ENCODE data around the gene FBXO33.

The FBXO33 gene

DNA sequence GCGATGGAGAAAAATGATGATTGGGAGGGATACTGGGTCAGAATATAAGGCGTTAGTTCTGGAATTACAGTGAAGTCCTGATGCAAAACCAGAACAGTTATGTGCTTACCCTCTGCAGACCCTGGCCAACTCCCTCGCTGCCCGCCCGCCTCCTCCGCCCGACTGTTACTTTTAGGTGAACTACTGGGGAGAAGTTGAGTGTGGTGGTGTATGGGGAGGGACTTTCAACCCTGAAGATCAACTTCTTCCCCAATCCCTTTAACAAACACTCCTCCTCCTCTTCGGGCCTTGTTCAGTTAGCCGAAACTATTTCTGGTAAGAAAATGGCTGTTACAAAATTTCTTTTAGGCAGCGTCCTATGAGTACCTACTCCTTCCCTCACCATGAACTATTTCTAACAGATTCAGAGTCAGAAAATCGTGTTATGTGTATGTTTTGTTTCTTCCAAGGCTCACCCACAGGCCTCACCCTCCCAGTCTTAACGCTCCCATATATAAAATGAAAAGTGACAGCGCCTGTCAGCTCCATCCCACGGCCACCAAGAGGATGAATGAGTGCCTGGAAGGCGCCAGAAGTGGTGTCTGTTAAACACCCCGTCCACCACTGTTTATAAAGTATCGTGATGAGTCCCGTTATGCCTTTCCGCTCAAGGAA, 1.3 kb downstream of the FBXO33 start:
- no peak for DNase-seq (ENCODE audit: low read depth in 2 of 2)

DNA sequence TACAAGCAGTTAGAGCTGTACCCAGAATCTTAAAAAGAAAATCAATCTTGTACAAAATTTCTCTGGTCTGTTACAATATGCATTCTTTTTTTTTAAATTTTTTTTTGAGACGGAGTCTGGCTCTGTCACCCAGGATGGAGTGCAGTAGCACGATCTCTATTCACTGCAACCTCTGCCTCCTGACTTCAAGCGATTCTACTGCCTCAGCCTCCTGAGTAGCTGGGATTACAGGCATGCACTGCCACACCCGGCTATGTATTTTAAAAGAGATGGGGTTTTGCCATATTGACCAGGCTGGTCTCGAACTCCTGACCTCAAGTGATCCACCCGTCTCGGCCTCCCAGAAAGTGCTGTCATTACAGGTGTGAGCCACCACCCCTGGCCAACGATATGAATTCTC, 4.1 kb downstream of the FBXO33 start:
- no peak for DNase-seq (ENCODE audit: low read depth in 2 of 2)

DNA sequence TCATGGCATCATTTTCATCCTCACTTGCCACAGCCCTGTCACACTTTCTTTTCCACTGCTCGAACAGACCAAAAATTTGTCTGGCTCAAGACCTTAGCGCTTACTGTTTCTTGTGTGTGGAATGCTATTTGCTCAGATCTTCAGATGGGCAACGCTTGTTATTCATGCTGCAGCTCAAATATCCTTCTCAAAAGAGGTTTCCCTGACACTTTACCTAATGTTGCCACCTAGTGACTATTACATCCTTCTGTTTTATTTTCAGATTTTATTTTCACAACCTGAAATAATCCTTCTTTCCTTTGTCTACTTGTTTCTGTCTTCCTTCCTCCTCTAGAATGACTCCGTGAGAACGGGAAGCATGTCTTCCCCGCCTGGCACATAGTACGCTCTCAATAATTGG, 5.6 kb downstream of the FBXO33 start:
- DNase-seq (ENCODE audit: low read depth in 2 of 2) = no peak

DNA sequence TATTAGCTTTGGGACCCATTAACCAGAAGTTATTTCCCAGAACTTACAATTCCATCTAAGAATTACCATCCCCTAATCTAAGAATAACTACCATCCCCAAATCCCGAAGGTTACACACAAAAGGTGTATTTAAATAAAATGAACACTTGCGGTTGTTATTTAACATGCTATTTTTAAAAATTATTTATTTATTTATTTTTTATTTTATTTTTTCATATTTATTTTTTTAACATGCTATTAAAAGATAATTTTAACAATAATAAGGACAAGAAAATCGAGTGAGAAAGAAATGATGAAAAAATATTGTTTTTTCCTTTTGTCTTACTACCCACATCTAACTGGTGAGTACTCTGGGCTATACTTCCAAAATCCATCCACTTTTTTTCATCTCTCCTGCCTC, 6.3 kb downstream of the FBXO33 start:
- no peak for DNase-seq (ENCODE audit: low read depth in 2 of 2)

DNA sequence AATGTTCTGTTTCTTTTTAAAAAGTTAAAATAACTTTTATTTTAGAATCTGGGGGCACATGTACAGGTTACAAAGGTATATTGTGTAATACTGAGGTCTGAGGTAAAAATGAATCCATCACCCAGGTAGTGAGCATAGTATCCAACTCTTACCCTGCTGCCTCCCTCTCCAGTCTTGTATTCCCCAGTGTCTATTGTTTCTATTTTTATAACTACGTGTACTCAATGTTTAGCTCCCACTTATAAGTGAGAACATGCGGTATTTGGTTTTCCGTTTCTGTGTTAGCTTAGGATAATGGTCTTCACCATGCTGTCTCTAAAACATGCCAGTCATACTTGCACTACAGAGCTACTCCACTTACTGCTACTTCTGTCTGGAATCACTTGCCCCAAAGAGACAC, 8.4 kb downstream of the FBXO33 start:
- no peak for DNase-seq (ENCODE audit: low read depth in 2 of 2)

DNA sequence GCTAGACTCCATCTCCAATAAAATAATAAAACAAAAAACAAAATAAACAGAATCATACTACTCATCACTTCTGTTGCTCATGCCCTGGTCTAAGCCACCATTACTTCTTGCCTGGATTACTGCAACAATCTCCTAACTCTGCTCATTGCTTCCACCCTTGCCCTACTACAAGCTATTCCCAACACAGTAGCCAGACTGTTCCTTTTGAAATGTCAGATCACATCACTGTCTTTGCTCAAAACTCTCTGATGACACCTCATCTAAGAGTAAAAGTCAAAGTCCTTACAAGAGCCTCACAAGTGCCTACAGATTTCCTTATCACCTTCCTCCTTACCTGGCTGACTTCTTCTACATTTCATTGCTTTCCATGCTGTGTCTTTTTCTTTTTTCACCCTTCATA, 10.0 kb downstream of the FBXO33 start:
- DNase-seq (ENCODE audit: low read depth in 2 of 2) = no peak

DNA sequence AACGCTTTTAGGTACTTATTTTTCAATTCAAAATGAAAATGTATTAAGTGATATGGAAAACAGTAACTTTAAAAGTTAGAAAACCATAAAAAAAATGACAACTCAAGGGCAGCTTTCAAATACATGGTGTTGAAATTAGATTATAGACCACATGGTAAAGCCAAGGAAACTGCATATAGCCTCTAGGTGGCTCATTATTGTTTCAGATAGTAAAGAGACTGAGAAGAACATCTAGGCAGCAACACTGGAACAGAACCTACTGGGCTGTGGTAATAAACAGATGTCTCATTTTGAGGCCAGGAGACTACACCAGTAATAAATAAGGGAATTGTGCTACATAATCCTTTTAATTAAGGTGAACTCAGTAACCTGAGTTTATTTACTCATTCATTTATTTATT, 13.0 kb downstream of the FBXO33 start:
- DNase-seq (ENCODE audit: low read depth in 2 of 2) = no peak

DNA sequence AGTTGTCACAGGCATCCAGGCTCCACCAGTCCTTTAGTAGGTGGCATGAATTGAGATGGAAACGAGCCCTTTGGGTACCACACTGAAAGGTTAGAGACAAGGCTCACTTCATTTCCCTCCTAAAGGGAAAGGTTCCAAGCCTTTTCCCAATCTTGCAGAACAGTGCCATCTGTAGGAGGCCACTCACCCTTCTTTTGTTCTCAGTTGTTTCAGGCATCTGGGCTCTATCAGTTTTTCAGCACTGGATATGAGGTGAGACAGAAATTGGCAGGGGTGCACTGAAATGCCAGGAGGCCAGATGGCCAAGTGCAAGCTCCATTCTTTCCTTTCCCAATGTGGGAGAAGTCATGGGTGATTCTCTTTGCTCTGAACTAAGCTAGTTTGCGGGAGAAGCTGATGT, 15.2 kb downstream of the FBXO33 start:
- DNase-seq (ENCODE audit: low read depth in 2 of 2) = no peak

DNA sequence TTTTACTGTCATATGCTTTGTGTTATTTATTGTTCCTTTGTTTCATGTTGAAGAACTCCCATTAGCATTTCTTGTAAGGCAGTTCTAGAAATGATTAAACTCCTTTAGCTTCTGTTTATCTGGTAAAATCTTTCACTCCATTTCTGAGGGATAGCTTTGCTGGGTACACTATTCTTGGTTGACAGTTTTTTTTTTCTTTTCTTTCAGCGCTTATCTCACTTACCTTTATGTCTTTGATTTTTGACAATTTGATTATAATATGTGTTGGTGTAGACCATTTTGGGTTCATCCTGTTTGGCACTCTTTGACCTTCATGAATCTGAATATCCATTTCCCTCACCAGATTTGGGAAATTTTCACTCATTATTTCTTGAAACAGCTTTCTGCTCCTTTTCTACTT, 16.2 kb downstream of the FBXO33 start:
- DNase-seq (ENCODE audit: low read depth in 2 of 2) = no peak

DNA sequence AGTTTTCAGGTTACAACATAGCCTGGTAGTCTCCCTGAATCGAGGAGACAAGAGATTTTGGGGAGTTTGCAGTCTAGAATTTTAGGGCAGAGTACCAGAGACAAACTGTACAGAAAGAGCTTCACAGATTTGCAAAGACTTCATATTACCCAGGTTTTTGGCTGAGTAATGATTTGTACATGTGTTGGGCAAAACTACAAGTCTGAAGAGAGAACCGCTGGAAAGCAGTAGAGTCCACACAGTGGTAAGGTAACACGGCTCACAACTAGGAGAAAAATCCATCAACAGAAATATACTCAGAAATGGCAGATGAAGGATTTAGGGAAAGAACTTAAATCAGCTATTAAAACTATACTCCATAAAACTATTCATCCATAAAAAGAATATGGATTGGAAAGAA, 25.7 kb downstream of the FBXO33 start:
- no peak for DNase-seq (ENCODE audit: low read depth in 2 of 2)

DNA sequence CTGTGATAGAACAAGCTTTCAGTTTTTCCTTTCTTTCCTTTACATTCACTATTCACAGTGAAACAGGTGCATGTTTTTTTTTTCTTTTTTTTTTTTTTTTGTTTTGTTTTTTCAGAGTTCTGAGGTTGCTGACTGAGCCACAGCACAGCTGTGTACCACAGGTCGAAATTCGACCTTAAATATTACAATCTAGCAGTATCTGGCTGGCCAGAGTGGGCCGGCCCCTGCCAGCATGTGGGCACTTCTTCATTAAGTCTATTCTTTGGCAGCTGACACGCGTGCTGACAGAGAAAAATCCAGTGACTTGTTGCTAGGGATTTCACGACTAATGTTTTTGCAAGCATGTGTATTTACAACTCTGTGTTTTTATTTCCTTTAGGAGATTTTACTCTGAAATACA, 33.9 kb downstream of the FBXO33 start:
- DNase-seq (ENCODE audit: low read depth in 2 of 2) = no peak

DNA sequence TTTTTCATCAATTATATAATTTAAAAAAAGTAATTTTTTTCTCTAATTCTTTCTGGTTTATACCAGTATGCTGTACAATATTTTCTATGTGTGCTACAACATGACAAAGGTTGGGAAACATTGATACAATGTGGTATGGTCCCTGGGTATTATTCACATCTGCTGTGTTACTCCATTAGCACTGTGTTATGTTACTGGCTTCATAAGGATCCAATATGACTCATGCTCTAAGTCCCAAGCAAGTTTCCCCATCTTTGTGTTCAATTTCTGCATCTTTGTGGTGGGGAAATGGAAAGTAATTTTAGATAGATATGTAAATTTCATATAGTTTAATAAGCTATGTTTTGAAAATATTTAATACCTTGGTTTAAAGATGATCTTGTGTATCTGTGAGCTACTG, 35.8 kb downstream of the FBXO33 start:
- DNase-seq (ENCODE audit: low read depth in 2 of 2) = no peak

DNA sequence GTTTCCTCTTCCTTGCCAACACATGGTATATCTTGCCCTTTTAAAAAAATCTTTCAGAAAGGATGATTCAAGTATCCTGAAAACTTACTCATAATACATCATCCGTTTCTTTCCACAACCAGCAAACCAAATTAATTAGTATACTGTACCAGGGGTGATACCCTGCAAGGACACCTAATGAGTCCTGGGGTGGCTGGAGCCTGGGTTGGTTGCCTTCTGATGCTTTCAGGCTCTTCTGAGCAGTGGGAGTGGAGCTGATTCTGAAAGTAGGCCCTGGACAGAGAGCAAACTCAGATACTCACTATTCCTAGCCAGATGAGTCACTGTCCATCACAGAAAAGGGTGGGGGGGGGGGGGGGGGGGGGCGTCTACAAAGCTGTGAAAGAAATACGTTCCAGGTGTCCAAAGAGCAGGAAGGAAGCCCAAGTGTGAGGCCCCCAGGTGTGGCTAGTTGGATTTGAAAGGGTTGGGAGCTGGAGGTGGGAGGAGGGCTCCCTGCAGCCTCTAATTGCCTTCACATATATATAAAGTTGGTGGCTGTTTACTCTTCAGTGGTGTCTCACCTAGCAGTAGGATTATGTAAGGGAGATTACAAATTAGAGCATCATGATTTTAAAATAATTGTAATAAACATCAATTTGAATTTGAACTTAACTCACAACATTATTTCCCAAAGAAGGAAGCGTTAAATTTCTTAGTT, 36.5 kb downstream of the FBXO33 start:
- DNase-seq (ENCODE audit: low read depth in 2 of 2) = no peak

DNA sequence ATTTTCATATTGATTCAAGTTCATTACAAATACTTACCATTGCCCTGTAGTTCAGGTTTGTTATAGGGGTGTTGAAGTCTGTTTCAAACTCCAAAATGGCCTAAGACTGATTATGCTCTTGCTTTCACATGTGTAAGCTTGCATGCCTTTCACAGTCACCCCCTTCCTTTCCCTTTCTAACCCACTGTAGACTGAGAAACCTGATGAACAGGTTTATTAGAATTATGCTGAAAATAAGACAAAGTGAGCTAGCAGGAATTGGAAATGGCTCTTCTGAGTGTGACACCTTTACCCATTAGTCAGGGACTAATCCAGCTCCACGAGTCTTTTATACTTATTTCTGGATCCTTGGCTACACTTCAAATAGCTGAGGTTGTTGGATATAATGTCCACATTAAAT, 38.9 kb downstream of the FBXO33 start:
- no peak for DNase-seq (ENCODE audit: low read depth in 2 of 2)

DNA sequence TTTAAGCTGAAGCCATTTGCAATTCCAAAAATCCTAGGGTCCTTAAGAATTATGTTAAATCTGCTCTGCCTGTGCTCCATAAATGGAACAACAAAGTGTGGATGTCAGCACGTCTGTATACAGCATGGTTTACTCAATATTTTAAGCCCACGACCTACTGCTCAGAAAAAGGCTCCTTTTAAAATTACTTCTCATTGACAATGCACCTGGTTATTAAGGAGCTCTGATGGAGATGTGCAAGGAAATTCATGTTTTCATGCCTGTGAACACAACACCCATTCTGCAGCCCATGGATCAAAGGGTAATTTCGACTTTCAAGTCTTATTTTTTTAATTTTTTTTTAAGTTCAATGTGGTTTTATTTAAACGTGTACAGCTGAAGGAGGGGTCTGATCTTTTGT, 48.1 kb downstream of the FBXO33 start:
- no peak for DNase-seq (ENCODE audit: low read depth in 2 of 2)

DNA sequence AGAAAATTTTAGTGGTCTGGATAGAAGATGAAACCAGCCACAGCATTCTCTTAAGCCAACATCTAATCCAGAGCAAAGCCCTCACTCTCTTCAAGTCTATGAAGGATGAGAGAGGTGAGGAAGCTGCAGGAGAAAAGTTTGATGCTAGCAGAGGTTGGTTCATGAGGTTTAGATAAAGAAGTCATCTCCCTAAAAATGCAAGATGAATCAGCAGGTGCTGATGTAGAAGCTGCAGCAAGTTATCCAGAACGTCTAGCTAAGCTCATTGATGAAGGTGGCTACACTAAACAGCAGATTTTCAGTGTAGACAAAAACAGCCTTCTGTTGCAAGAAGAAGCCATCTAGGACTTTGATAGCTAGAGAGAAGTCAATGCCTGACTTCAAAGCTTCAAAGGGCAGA, 48.5 kb downstream of the FBXO33 start:
- no peak for DNase-seq (ENCODE audit: low read depth in 2 of 2)

DNA sequence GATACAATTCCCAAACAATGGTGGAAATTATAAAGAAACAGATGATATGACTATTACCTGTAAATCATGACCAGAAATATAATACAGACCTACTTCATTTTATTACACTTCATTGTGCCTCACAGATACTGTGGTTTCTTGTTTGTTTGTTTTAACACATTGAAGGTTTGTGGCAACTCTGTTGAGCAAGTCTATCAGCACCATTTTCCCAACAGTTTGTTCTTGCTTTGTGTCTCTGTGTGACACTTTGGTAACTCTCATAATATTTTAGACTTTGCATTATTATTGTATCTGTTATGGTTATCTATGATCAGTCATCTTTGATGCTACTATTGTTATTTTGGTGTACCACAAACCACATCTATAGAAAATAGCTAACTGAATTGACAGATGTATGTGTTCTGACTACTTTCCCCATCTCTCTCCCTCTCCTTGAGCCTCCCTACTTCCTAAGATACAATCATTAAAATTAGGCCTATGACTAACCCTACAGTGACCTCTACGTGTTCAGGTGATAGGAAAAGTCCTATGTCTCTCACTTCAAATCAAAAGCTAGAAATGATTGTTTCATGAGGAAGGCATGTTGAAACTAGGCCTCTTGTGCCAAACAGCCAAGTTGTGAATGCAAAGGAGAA, 49.1 kb downstream of the FBXO33 start:
- no peak for DNase-seq (ENCODE audit: low read depth in 2 of 2)

DNA sequence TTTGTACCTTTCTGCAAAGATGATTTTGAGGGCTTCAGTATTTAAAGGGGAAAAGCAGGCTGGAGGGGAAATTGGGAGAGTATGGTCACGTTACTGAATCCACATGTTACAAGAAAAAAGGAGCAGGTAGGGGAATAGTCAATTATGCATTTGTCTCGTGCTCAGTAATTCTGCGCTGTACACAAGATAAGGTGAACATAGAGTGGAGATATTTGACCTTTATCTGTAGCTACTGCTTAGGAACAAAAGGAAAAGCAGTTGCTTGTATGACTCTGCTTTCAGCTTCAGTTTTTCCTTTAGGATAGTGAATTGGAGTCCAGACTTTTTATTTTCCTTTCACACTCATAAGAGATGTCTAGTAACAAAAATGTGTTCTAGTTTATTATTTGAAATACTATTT, 49.8 kb downstream of the FBXO33 start:
- DNase-seq (ENCODE audit: low read depth in 2 of 2) = no peak

DNA sequence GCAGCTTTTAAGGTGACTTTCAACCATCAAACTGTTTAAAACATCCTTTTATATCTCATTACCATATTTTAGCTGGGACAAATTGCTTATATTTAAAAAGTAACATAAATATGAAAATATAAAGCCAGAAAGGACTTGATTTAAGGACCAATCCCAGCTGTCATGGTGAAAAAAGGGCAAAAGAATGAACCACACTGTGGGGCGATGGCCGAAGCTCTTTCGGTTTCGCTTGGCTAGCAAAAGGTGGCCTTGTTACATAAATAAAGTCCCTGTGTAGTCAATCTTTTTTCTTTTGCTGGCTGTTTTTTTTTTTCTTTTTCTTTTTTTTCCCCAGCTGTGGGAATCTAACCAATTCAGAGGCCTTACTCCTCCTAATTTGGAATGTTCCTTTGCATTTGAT, 50.9 kb downstream of the FBXO33 start:
- DNase-seq (ENCODE audit: low read depth in 2 of 2) = no peak

DNA sequence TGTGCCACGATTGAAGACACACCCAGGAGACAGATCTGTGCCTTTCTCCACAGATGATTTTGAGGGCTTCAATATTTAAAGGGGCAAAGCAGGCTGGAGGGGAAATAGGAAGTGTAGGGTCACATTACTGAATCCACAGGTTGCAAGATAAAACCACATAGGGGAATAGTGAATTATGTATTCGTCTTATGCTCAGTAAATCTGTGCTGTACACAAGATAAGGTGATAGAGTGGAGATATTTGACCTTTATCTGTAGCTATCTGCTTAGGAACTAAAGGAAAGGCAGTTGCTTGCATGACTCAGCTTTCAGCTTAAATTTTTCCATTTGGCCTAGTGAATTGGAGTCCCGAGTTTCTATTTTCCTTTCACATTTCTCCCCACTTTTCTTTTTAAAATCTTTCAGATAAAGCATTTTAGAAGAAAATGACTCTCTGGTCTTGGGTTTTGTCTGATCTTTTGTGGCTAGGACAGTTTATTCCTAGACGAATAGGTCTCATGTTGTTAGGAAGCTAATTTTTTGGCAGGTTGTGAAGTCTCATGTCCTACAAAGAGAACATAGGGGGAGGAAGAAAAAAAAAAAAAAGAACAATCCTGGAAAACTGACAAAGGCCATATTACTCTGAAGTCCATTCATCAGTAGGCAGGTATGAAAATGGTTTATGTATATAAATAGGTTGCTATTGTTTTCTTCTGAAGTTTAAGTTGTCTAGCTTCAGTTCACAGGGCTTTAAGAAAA, 55.4 kb downstream of the FBXO33 start:
- no peak for DNase-seq (ENCODE audit: low read depth in 2 of 2)

DNA sequence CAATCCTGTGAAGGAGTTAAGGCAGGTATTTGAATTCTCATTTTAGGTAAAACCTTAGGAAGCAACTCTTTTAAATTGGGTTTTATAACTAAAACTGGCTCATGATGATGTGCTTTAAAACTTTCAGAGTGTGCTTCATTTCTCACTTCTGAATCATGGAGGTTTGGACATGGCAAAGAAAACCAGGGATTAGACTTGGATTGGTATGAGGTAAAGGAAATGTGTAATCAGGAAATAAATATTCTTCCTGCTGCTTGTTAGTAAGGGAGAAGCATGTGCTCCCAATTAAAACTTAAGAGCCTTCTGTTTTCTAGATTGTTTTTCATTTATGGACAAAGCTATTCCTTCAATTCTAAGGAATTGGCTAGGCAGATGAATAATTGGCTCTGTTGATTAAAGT, 57.4 kb downstream of the FBXO33 start:
- no peak for DNase-seq (ENCODE audit: low read depth in 2 of 2)

DNA sequence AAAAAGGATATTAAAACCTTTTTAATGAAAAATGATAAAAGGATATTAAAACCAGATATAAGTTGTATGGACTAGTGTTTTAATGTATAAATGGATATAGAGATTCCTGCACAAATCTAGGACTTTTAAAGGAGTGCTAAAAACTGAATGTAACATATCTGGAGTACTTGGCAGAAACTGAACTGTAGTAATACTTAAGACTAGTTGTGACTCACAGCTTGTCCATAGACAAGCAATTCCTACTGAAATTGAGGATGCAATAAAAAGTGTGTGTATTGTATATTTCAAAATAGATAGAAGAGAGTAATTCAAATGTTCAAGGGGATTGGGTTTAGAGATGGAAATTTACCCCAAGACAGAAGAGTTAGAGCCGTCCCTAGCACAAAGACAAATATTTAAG, 59.6 kb downstream of the FBXO33 start:
- no peak for DNase-seq (ENCODE audit: low read depth in 2 of 2)

DNA sequence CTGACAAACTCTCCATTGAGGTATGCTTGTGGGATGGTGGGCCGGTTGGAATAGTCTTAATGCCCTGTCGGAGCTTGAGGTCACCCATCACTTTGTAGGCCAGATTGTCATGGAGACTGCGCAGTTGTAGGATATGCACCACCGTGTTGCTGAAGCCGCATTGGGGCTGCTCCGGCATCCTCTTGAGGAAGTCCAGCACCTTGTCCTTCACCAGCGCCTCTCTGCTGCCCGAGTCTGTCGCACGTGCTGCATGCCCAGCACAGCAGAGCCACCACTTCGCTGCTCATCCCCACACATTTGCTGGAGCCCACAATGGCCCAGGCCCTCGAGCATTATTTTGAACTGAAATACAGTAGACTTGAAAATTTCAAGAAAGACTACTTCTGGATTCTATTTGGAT, 61.8 kb downstream of the FBXO33 start:
- no peak for DNase-seq (ENCODE audit: low read depth in 2 of 2)

Data from stimulated activated CD8-positive, alpha-beta memory T cell treated with anti-CD3 and anti-CD28 coated beads, Interleukin-2, amount 100 ng/mL, for 48 hours (primary cell).